ENCODE measurements around the gene OIT3.

DNA sequence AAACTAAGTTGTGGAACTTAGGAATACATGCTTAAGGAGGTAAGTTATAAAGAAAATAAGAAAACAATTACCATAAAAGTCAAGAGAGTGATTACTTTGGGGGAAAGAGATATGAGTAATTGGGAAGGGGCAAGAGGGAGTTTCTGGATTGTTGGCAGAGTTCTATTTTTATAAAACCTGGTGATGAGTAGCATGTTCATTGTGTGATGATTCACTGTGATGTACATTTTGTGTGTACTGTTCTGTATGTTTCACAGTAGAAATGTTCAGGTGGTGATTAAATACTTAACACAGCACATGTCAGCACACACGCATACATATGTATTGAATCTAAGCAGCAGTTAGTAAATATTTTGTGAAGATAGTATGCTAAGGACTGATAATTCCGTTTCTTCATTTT is 9.7 kb upstream of the OIT3 start:
- TF ChIP-seq POLR2AphosphoS5 (IDR thresholded peaks at IDR 0.05) = no peak
- TF ChIP-seq, protein P1, sequence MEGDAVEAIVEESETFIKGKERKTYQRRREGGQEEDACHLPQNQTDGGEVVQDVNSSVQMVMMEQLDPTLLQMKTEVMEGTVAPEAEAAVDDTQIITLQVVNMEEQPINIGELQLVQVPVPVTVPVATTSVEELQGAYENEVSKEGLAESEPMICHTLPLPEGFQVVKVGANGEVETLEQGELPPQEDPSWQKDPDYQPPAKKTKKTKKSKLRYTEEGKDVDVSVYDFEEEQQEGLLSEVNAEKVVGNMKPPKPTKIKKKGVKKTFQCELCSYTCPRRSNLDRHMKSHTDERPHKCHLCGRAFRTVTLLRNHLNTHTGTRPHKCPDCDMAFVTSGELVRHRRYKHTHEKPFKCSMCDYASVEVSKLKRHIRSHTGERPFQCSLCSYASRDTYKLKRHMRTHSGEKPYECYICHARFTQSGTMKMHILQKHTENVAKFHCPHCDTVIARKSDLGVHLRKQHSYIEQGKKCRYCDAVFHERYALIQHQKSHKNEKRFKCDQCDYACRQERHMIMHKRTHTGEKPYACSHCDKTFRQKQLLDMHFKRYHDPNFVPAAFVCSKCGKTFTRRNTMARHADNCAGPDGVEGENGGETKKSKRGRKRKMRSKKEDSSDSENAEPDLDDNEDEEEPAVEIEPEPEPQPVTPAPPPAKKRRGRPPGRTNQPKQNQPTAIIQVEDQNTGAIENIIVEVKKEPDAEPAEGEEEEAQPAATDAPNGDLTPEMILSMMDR (IDR thresholded peaks at IDR 0.05) = no peak
- no peak for TF ChIP-seq POLR2A (IDR thresholded peaks at IDR 0.05; ENCODE audit: low read depth)
- TF ChIP-seq EP300 (IDR thresholded peaks at IDR 0.05) = no peak

Data from esophagus muscularis mucosa (tissue), 4 donors.